Thyroid gland (tissue), 4 donors: ENCODE data around the gene SLC2A1.

Experiments
- POLR2A ChIP-seq, 2 donors: fragments of 450-650 bp; IDR thresholded peaks; one replicate each; pipeline ENCODE4 v1.6.1; 2017; ENCODE audit warnings: antibody characterized with exemption in 2 of 2, mild to moderate bottlenecking in 2 of 2, moderate library complexity in 1 of 2
- TF ChIP-seq, protein P1 (sequence below), 6 experiments: fragments of 200-600 bp in 3 of 6; fragments of 450-650 bp in 3 of 6; sonication (generic) in 3 of 6; IDR thresholded peaks; one replicate each; pipeline ENCODE4 v1.5.1; 2016 to 2019; ENCODE audit warnings: antibody characterized with exemption in 6 of 6, mild to moderate bottlenecking in 2 of 6, inconsistent platforms in 1 of 6, moderate library complexity in 1 of 6

DNA sequence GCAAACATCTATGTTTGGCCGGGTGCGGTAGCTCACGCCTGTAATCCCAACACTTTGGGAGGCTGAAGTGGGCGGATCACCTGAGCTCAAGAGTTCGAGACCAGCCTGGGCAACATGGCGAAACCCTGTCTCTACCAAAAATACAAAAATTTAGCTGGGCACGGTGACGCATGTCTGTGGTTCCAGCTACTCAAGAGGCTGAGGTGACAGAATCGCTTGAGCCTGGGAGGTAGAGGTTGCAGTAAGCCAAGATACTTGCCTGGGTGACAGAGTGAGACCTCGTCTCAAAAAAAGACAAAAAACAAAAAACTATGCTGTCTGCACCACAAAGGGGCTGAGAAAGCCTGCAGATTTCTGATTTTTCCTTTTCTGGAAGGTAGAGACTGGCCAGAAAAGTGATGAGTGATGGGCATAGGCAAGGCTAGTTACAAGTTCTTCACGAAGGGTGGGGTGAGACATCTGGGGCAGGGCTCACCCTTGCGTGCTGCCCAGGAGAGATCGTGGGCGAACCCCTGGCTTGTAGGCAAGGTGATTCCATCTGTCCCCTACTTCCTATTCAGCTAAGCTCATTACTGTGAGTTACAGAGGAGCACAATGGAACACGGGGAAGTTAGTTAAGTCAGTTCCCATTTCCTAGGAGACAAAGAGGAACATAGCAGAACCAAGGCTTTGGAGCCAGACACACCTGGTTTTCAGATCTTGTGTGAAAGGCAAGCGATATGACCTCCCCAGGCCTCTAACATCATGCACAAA lies 3.2 kb downstream of the SLC2A1 start:
- TF ChIP-seq, protein P1, sequence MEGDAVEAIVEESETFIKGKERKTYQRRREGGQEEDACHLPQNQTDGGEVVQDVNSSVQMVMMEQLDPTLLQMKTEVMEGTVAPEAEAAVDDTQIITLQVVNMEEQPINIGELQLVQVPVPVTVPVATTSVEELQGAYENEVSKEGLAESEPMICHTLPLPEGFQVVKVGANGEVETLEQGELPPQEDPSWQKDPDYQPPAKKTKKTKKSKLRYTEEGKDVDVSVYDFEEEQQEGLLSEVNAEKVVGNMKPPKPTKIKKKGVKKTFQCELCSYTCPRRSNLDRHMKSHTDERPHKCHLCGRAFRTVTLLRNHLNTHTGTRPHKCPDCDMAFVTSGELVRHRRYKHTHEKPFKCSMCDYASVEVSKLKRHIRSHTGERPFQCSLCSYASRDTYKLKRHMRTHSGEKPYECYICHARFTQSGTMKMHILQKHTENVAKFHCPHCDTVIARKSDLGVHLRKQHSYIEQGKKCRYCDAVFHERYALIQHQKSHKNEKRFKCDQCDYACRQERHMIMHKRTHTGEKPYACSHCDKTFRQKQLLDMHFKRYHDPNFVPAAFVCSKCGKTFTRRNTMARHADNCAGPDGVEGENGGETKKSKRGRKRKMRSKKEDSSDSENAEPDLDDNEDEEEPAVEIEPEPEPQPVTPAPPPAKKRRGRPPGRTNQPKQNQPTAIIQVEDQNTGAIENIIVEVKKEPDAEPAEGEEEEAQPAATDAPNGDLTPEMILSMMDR (IDR thresholded peaks at IDR 0.05) = no peak
- TF ChIP-seq POLR2A (IDR thresholded peaks at IDR 0.05) = no peak
